Renal cortex interstitium (tissue), 15 donors: ENCODE results near the gene PLS1. TPM values are rescaled to one million over a fixed set of nuclear protein-coding genes. Genes with fewer than 3 reads are reported as not detected.
"Not testable (repeated sequence)": the region's sequence is repeated elsewhere in the genome, so short reads cannot be mapped to it uniquely, and the experiment has no call there.

ENCODE experiments used
- DNase-seq, 11 donors: peaks; one replicate each; pipeline ENCODE4 v3.0.0-alpha.2; 2013; ENCODE audit warnings: low read depth in 9 of 11, low spot score in 4 of 11; ENCODE audit errors: extremely low read depth in 1 of 11
- long read RNA-seq, 16 experiments: transcript quantifications; one replicate each; lab custom pipeline, GENCODE V29; 2026
- polyA plus RNA-seq, 3 donors: library from polyadenylated mRNA; unstranded; fragments of 120-200 nt; gene quantifications; one replicate each; pipeline ENCODE4 v1.2.1, GENCODE V29; 2013; ENCODE audit not compliant: insufficient read length in 3 of 3

Gene PLS1
- polyA plus RNA-seq = 10 to 100 TPM; 24.5 to 32.3 (median 28.2) TPM
- long read RNA-seq, donor 1, partial matches to known transcripts = 0 of 2 reads
- long read RNA-seq, donor 1, other reads (novel, unspliced or antisense) = 0 of 2 reads
- long read RNA-seq, donor 2, partial matches to known transcripts = 0 of 3 reads
- long read RNA-seq, donor 2, other reads (novel, unspliced or antisense) = 0 of 3 reads
- long read RNA-seq, donor 3, transcript PLS1-202 (16 exons, 3,706 nt) = major isoform, 6 of 16 reads
- long read RNA-seq, donor 3, partial matches to known transcripts = 10 of 16 reads
- long read RNA-seq, donor 3, other reads (novel, unspliced or antisense) = 0 of 16 reads
- long read RNA-seq, donor 4, transcript PLS1-202 (16 exons, 3,706 nt) = major isoform, 6 of 20 reads
- long read RNA-seq, donor 4, partial matches to known transcripts = 14 of 20 reads
- long read RNA-seq, donor 4, other reads (novel, unspliced or antisense) = 0 of 20 reads
- long read RNA-seq, donor 5 = 0 reads
- long read RNA-seq, donor 6, partial matches to known transcripts = 5 of 6 reads
- long read RNA-seq, donor 6, other reads (novel, unspliced or antisense) = 0 of 6 reads
- long read RNA-seq, donor 7, transcript PLS1-202 (16 exons, 3,706 nt) = major isoform, 6 of 18 reads
- long read RNA-seq, donor 7, partial matches to known transcripts = 12 of 18 reads
- long read RNA-seq, donor 7, other reads (novel, unspliced or antisense) = 0 of 18 reads
- long read RNA-seq, donor 8, transcript PLS1-202 (16 exons, 3,706 nt) = major isoform, 8 of 17 reads
- long read RNA-seq, donor 8, partial matches to known transcripts = 9 of 17 reads
- long read RNA-seq, donor 8, other reads (novel, unspliced or antisense) = 0 of 17 reads
- long read RNA-seq, donor 9, transcript PLS1-202 (16 exons, 3,706 nt) = major isoform, 5 of 5 reads
- long read RNA-seq, donor 9, partial matches to known transcripts = 0 of 5 reads
- long read RNA-seq, donor 9, other reads (novel, unspliced or antisense) = 0 of 5 reads
- long read RNA-seq, donor 10, partial matches to known transcripts = 7 of 8 reads
- long read RNA-seq, donor 10, other reads (novel, unspliced or antisense) = 0 of 8 reads
- long read RNA-seq, donor 11, transcript PLS1-202 (16 exons, 3,706 nt) = major isoform, 6 of 17 reads
- long read RNA-seq, donor 11, partial matches to known transcripts = 11 of 17 reads
- long read RNA-seq, donor 11, other reads (novel, unspliced or antisense) = 0 of 17 reads
- long read RNA-seq, donor 12, partial matches to known transcripts = 0 of 4 reads
- long read RNA-seq, donor 12, other reads (novel, unspliced or antisense) = 0 of 4 reads
- long read RNA-seq, donor 13, partial matches to known transcripts = 8 of 13 reads
- long read RNA-seq, donor 13, other reads (novel, unspliced or antisense) = 0 of 13 reads
- long read RNA-seq, donor 14, partial matches to known transcripts = 5 of 9 reads
- long read RNA-seq, donor 14, other reads (novel, unspliced or antisense) = 0 of 9 reads
- long read RNA-seq, donor 15 = 0 reads
- long read RNA-seq, donor 16, transcript PLS1-202 (16 exons, 3,706 nt) = major isoform, 9 of 33 reads
- long read RNA-seq, donor 16, partial matches to known transcripts = 24 of 33 reads
- long read RNA-seq, donor 16, other reads (novel, unspliced or antisense) = 0 of 33 reads

- DNase-seq = peak; percentile 72 to 88 (median 82)
These were observed at the start of gene PLS1 for GRCh38 chr3:142595951-142596725. Gene PLS1 (plus strand): TSS chr3:142596393. CDS start chr3:142664238, 67,845 bp downstream.

GRCh38 chr3:142549986-142550385, 46.2 kb upstream of the PLS1 start:
- no peak for DNase-seq

- DNase-seq = not testable (repeated sequence)
These were observed 43.6 kb upstream of the PLS1 start for GRCh38 chr3:142552579-142552978.

- DNase-seq = no peak
These were observed 42.5 kb upstream of the PLS1 start for GRCh38 chr3:142553741-142554140.

- no peak for DNase-seq
These were observed 36.1 kb upstream of the PLS1 start for GRCh38 chr3:142560118-142560517.

- peak in 1 of 11 donors; percentile 3 for DNase-seq
These were observed 32.6 kb upstream of the PLS1 start for GRCh38 chr3:142563496-142563997.

- no peak for DNase-seq
These were observed 30.1 kb upstream of the PLS1 start for GRCh38 chr3:142566096-142566495.

GRCh38 chr3:142568393-142569017, 27.7 kb upstream of the PLS1 start:
- DNase-seq = no peak

- not testable (repeated sequence) for DNase-seq
These were observed 26.8 kb upstream of the PLS1 start for GRCh38 chr3:142569422-142569821.

GRCh38 chr3:142574223-142574622, 22.0 kb upstream of the PLS1 start:
- not testable (repeated sequence) for DNase-seq

- DNase-seq = no peak
These were observed 21.5 kb upstream of the PLS1 start for GRCh38 chr3:142574665-142575064.

GRCh38 chr3:142576792-142577191, 19.4 kb upstream of the PLS1 start:
- no peak for DNase-seq

GRCh38 chr3:142577696-142578328, 18.4 kb upstream of the PLS1 start:
- peak in 3 of 11 donors; percentile 14 to 46 (median 27) for DNase-seq

GRCh38 chr3:142578329-142579223, 17.6 kb upstream of the PLS1 start, which contains the start of gene ATR:
Gene ATR (minus strand): TSS chr3:142578733. CDS start chr3:142578704, 29 bp downstream.
- DNase-seq = peak; percentile 82 to 96 (median 92)

GRCh38 chr3:142580061-142580423, 16.2 kb upstream of the PLS1 start:
- no peak for DNase-seq
